LNCAP (cell line): ENCODE data around the gene ATP5F1D.

Source experiments
- TF ChIP-seq, protein P1 (sequence below): fragments of 450-650 bp; IDR thresholded peaks from 2 replicates; pipeline ENCODE4 v1.5.1; 2017; ENCODE audit warnings: mild to moderate bottlenecking

Gene ATP5F1D

DNA sequence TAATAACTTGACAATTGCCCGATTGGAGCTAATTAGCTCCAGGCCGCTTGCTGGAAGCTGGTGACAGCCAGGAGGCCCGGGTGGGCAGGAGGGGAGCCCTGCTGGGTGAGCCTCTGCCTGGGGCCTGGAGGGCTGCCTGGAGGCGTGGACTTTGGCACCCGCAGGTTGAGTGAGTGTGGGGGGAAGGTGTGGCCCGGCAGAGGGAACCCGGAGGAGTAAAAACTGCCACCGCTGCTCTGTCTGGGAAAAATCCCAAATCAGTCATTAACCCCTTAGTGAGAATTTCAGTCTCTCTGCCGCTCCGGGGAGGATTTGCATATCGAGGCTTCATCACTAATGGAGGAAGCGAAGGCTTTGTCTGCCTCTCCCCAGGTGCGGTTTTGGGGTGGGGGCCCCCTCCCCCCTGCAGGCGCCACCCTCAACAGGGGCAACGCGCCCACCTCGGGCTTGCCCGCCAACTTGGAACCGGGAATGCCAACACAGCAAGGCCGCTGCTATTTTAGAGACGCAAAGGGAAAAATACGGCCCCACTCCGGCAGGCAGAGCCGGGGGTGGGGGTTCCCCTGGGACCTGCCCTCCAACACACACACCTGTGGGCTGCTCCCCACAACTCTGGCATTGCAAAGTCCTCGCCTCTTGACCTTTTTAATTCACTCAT is 50.3 kb downstream of the ATP5F1D start:
- TF ChIP-seq, protein P1, sequence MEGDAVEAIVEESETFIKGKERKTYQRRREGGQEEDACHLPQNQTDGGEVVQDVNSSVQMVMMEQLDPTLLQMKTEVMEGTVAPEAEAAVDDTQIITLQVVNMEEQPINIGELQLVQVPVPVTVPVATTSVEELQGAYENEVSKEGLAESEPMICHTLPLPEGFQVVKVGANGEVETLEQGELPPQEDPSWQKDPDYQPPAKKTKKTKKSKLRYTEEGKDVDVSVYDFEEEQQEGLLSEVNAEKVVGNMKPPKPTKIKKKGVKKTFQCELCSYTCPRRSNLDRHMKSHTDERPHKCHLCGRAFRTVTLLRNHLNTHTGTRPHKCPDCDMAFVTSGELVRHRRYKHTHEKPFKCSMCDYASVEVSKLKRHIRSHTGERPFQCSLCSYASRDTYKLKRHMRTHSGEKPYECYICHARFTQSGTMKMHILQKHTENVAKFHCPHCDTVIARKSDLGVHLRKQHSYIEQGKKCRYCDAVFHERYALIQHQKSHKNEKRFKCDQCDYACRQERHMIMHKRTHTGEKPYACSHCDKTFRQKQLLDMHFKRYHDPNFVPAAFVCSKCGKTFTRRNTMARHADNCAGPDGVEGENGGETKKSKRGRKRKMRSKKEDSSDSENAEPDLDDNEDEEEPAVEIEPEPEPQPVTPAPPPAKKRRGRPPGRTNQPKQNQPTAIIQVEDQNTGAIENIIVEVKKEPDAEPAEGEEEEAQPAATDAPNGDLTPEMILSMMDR = no peak

DNA sequence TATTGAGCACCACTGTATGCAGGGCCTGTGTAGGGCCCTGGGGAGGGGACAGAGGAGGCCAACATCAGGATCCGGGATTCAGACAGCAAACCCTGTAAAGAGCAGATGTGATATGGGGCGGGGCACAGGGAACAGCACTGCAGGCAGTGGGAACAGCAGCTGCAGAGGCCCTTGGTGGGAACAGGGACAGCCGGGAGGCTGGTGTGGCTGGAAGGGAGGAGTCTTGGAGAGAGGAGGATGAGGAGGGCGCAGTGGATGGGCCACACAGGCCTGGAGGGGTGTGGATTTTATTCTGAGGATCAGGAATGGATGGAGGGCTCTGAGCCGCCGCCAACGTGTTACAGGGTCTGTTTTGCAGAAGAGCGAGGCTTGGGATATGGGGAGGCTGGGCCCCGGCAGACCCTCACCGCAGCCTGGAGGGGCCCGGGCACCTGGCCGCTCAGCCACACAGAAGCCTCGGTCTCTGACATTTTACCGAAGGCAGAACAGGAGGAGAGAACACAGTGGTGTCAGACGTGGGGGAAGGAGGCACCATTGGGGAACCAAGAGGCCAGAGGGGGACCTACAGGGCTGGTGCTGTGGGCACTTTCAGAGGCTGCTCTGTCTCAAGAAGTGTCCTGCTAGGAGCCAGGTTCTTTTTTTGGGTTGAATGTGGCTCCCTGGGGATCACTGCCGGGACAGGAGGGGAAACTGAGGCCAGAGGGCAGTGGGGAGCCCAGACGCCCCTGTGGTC is 51.0 kb downstream of the ATP5F1D start:
- TF ChIP-seq, protein P1 = no peak

DNA sequence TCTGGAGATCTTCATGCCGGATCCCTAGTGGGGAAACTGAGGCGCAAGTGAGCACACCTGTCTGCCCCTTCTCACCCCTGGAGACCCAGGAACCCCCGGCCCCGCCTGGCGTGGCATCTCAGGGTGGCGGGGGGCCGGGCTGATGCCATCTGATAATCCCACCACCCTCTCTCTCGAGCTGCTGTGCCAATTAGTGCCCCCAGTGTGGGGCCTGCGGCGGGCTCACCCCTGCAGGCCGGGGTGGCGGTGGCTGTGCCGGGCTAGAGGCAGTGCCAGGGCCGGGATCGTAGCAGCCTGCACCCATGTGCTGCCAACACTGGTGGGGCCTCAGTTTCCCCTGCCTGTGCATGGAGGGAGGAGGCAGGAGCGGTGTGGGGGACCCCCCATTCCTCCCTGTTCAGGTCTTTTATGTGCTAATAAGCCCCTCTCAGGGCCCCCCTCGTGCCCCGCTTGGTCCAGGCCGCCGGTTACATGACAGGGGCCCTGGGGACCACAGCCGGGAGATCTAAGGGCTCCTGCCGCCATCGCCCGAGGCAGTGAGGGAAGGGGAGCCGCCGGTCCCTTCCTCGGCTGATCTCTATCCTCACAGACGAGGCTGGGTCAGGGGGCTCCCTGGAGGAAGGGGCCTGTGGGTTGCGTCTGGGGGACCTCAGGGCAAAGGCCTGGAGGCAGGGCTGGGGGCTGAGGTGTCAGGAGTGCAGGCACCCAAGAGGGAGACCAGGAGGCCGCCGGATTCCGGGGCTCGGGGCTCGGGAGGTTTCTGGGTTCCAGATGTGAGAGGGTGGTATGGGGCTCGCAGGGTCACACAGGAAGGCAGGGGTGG is 52.4 kb downstream of the ATP5F1D start:
- TF ChIP-seq, protein P1 = no peak
